NAMALWA (cell line): ENCODE data around the gene APOL3.
"Not testable (repeated sequence)": the region's sequence is repeated elsewhere in the genome, so short reads cannot be mapped to it uniquely, and the experiment has no call there.

Experiments used
- DNase-seq: peaks from one replicate; pipeline ENCODE4 v3.0.0-alpha.2; 2015; ENCODE audit warnings: low spot score

APOL3 gene

GRCh38 chr22:36100908-36101307 lies 59.6 kb downstream of the APOL3 start:
- DNase-seq, result not testable (repeated sequence)

GRCh38 chr22:36100134-36100824 lies 60.3 kb downstream of the APOL3 start:
- DNase-seq, result no peak

- not testable (repeated sequence) for DNase-seq
Measured at GRCh38 chr22:36099561-36099960, 61.0 kb downstream of the APOL3 start.

- DNase-seq, result no peak
Measured at GRCh38 chr22:36097880-36098279, 62.7 kb downstream of the APOL3 start.

GRCh38 chr22:36090772-36091171 lies 69.8 kb downstream of the APOL3 start:
- not testable (repeated sequence) for DNase-seq
